ENCODE results near the gene IFITM2. TPM values are rescaled to one million over a fixed set of nuclear protein-coding genes. Genes with fewer than 3 reads are reported as not detected.
"Not testable (repeated sequence)": the region's sequence is repeated elsewhere in the genome, so short reads cannot be mapped to it uniquely, and the experiment has no call there.

The IFITM2 gene
- total and polyA plus RNA-seq, 2 experiments from 2014 or later: 91.2 to 857 TPM

GRCh38 chr11:319888-320273, 12.3 kb downstream of the IFITM2 start:
- peaks cover 29% of the 10 kb centered on the region for H3K4me1 ChIP-seq (ENCODE audit: insufficient read depth)
- peak overlapping the region; percentile 73; the same call in 1 of the 2 replicates for H3K4me3 ChIP-seq
- not testable (repeated sequence) for H3K36me3 ChIP-seq (ENCODE audit: insufficient read depth); H3K27ac Mint-ChIP-seq; H3K27ac ChIP-seq (ENCODE audit: low read depth); H2AFZ ChIP-seq; H3K9me3 Mint-ChIP-seq; H3K36me3 Mint-ChIP-seq (ENCODE audit: low read depth); DNase-seq (ENCODE audit: low spot score); H3K27me3 ChIP-seq (ENCODE audit: insufficient read depth); H3K9me2 ChIP-seq (ENCODE audit: insufficient read depth)
- Mint-ChIP-seq H3K27me3 (ENCODE audit: insufficient read depth, low read depth, poor library complexity) (peaks cover 18% of the 10 kb centered on the region), H3K4me3 (peak overlapping the region; percentile 88), H3K4me1 (peaks cover 43% of the 10 kb centered on the region)
- H3K79me2 ChIP-seq (replicated peaks; ENCODE audit: insufficient read depth): peaks cover 12% of the 10 kb centered on the region
- peaks cover 26% of the 10 kb centered on the region; the same call in 1 of the 2 replicates for H3F3A ChIP-seq (replicated peaks; ENCODE audit: low read depth)
- H4K20me1 ChIP-seq (replicated peaks; ENCODE audit: insufficient read depth): peaks cover 10% of the 10 kb centered on the region
- peak overlapping the region; percentile 78 for H3K4me2 ChIP-seq
- ATAC-seq: peak; percentile 2

DNA sequence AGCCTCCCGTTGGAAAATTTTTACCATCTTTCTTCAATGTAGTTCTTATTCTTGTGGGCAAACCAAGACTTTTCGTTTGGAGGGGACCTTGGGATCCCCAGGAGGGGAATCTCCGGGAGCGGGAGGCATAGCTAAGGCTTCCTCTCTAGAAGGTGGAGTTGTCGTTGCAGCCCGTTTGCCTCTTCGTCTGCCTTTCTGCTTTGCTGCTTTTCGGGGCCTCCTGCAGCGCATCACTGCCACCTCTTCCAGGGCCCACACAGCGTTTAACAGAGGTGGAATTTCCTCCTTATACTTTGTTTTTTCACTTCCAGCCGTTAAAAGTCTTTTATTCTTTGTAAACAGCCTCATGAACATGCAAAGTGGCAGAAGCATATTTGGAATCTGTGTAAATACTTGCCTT, 16.5 kb downstream of the IFITM2 start:
- no peak overlapping the region for H3K27ac ChIP-seq (ENCODE audit: low read depth)
- H3K27me3 ChIP-seq (ENCODE audit: insufficient read depth): no peaks in the 10 kb centered on the region
- no peak overlapping the region for H3K4me3 ChIP-seq
- no peaks in the 10 kb centered on the region; the same call in 2 of the 3 replicates for H3K9me3 Mint-ChIP-seq
- no peaks in the 10 kb centered on the region for H4K20me1 ChIP-seq (replicated peaks; ENCODE audit: insufficient read depth)
- no peak overlapping the region; the same call in 1 of the 2 replicates for H3K27ac Mint-ChIP-seq
- H3K36me3 ChIP-seq (ENCODE audit: insufficient read depth): no peaks in the 10 kb centered on the region
- 0 out of 2 replicates have a peak overlapping the region, but pooled peaks have one; percentile 52 for H2AFZ ChIP-seq
- TF ChIP-seq ZNF462 (CRISPR knock-in tag; IDR thresholded peaks at IDR 0.05) (no peak), NANOG (IDR thresholded peaks at IDR 0.05; ENCODE audit: borderline replicate concordance) (no peak), POLR2AphosphoS5 (IDR thresholded peaks at IDR 0.05; ENCODE audit: low read depth) (no peak), CREB1 (CRISPR knock-in tag; IDR thresholded peaks at IDR 0.05; ENCODE audit: low read depth) (no peak), JUNB (IDR thresholded peaks at IDR 0.05; ENCODE audit: unreplicated experiment) (no peak), EZH2phosphoT487 (IDR thresholded peaks at IDR 0.05; ENCODE audit: unreplicated experiment) (no peak), EZH2 (IDR thresholded peaks at IDR 0.05; ENCODE audit: low read depth, unreplicated experiment) (no peak), ETS1 (IDR thresholded peaks at IDR 0.05) (no peak), STAT1 (IDR thresholded peaks at IDR 0.05; ENCODE audit: unreplicated experiment) (no peak)
- TF ChIP-seq, protein P1, sequence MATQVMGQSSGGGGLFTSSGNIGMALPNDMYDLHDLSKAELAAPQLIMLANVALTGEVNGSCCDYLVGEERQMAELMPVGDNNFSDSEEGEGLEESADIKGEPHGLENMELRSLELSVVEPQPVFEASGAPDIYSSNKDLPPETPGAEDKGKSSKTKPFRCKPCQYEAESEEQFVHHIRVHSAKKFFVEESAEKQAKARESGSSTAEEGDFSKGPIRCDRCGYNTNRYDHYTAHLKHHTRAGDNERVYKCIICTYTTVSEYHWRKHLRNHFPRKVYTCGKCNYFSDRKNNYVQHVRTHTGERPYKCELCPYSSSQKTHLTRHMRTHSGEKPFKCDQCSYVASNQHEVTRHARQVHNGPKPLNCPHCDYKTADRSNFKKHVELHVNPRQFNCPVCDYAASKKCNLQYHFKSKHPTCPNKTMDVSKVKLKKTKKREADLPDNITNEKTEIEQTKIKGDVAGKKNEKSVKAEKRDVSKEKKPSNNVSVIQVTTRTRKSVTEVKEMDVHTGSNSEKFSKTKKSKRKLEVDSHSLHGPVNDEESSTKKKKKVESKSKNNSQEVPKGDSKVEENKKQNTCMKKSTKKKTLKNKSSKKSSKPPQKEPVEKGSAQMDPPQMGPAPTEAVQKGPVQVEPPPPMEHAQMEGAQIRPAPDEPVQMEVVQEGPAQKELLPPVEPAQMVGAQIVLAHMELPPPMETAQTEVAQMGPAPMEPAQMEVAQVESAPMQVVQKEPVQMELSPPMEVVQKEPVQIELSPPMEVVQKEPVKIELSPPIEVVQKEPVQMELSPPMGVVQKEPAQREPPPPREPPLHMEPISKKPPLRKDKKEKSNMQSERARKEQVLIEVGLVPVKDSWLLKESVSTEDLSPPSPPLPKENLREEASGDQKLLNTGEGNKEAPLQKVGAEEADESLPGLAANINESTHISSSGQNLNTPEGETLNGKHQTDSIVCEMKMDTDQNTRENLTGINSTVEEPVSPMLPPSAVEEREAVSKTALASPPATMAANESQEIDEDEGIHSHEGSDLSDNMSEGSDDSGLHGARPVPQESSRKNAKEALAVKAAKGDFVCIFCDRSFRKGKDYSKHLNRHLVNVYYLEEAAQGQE (IDR thresholded peaks at IDR 0.05; ENCODE audit: unreplicated experiment): no peak
- peaks cover 9% of the 10 kb centered on the region; the same call in 1 of the 2 replicates for H3F3A ChIP-seq (replicated peaks; ENCODE audit: low read depth)
- H3K27me3 Mint-ChIP-seq (ENCODE audit: insufficient read depth, low read depth, poor library complexity): peaks cover 22% of the 10 kb centered on the region
- H3K79me2 ChIP-seq (replicated peaks; ENCODE audit: insufficient read depth): no peaks in the 10 kb centered on the region
- peaks cover 11% of the 10 kb centered on the region; the same call in 1 of the 2 replicates for H3K4me1 ChIP-seq (ENCODE audit: insufficient read depth)
- H3K4me3 Mint-ChIP-seq: no peak overlapping the region
- no peaks in the 10 kb centered on the region for H3K9me2 ChIP-seq (ENCODE audit: insufficient read depth)
- peaks cover 34% of the 10 kb centered on the region for H3K4me1 Mint-ChIP-seq
- no peak for ATAC-seq
- no peaks in the 10 kb centered on the region for H3K36me3 Mint-ChIP-seq (ENCODE audit: low read depth)
- DNase-seq (ENCODE audit: low spot score): no peak
- 0 out of 2 replicates have a peak overlapping the region, but pooled peaks have one; percentile 32 for H3K4me2 ChIP-seq
